Stomach (tissue), 9 donors: Measurements from ENCODE around the gene HDDC2. TPM values are rescaled to one million over a fixed set of nuclear protein-coding genes. Genes with fewer than 3 reads are reported as not detected.

ENCODE experiments used
- DNase-seq, 2 donors: peaks; one replicate each; pipeline versions ENCODE4 v3.0.0 to v3.0.0-alpha.2; 2013 to 2019
- H3K27ac ChIP-seq, 5 donors: fragments of 200-600 bp in 4 of 5; sonication (generic) in 4 of 5; one replicate each; pipeline ENCODE4 v1.5.1; 2013 to 2019; ENCODE audit warnings: mild to moderate bottlenecking in 1 of 5, moderate library complexity in 1 of 5
- H3K27me3 ChIP-seq, 3 donors: fragments of 200-600 bp; sonication (generic); one replicate each; pipeline ENCODE4 v1.5.1; 2017 to 2019; ENCODE audit warnings: mixed run types in 1 of 3
- H3K36me3 ChIP-seq, 4 donors: fragments of 200-600 bp; sonication (generic); 1 replicate in 3 of 4; 2 replicates in 1 of 4; pipeline ENCODE4 v1.5.1; 2016 to 2019
- H3K4me1 ChIP-seq, 4 donors: fragments of 200-600 bp; sonication (generic); one replicate each; pipeline ENCODE4 v1.5.1; 2016 to 2019
- H3K4me3 ChIP-seq, 4 donors: fragments of 200-600 bp; sonication (generic) in 3 of 4; one replicate each; pipeline ENCODE4 v1.5.1; 2016 to 2019; ENCODE audit warnings: mild to moderate bottlenecking in 1 of 4
- H3K9me3 ChIP-seq, 4 donors: fragments of 200-600 bp; sonication (generic); one replicate each; pipeline ENCODE4 v1.5.1; 2016 to 2019
- EP300 ChIP-seq: sonication (generic); formaldehyde crosslinking; IDR thresholded peaks from one replicate; pipeline ENCODE4 v1.6.1; 2017; ENCODE audit warnings: antibody characterized with exemption
- POLR2A ChIP-seq, 4 donors: fragments of 450-650 bp; IDR thresholded peaks; one replicate each; pipeline ENCODE4 v1.6.1; 2016; ENCODE audit warnings: antibody characterized with exemption in 4 of 4, control low read depth in 2 of 4, mild to moderate bottlenecking in 1 of 4, moderate library complexity in 1 of 4
- POLR2AphosphoS5 ChIP-seq, 3 donors: sonication (generic); formaldehyde crosslinking; IDR thresholded peaks; one replicate each; pipeline ENCODE4 v1.6.1; 2016; ENCODE audit warnings: antibody characterized with exemption in 3 of 3
- WGBS, 5 donors: extraction: QIAGEN DNeasy Blood & Tissue Kit in 3 of 5; methylation state at CpG; one replicate each; pipeline versions ENCODE4 v1.1.5 to v1.1.7; 2013 to 2018; 5-methylcytosine and 5-hydroxymethylcytosine counted together
- intact Hi-C: fragments of 100-400 bp; cut with DNase I; formaldehyde crosslinking; loops from one replicate; pipeline ENCODE4 v1.15.1; 2023; ENCODE audit warnings: low total_unique reads
- polyA plus RNA-seq, 3 donors: library from polyadenylated mRNA; stranded (reverse); fragments of 200-250 nt; gene quantifications; one replicate each; pipeline ENCODE4 v1.2.3, GENCODE V29; 2013
- total RNA-seq, 5 donors: library from RNA; depleted of rRNA; stranded (reverse); fragments of >200 nt; gene quantifications; one replicate each; pipeline versions ENCODE4 v1.1.0 to v1.2.3, GENCODE V29; 2014 to 2016
- TF ChIP-seq, protein P1 (sequence below), 7 experiments: fragments of 450-650 bp in 4 of 7; fragments of 200-600 bp in 3 of 7; sonication (generic) in 3 of 7; IDR thresholded peaks; one replicate each; pipeline ENCODE4 v1.5.1; 2016 to 2019; ENCODE audit warnings: antibody characterized with exemption in 7 of 7, control low read depth in 2 of 7, mild to moderate bottlenecking in 1 of 7
- donor health status: healthy with polysubstance abuse.
- donor health status: Bipolar disorder and iron deficiency.
- donor health status: healthy.

Gene HDDC2
- total and polyA plus RNA-seq, 8 donors, result 7.6 to 145 (median 48.0) TPM; not detected in 1

- intact Hi-C loops, result no loop called here
- H3K9me3 ChIP-seq, result no peaks in the 10 kb centered on the region
These were observed 35.9 kb upstream of the HDDC2 start for GRCh38 chr6:125337706-125338105.

GRCh38 chr6:125332664-125333063, 30.9 kb upstream of the HDDC2 start:
- no peaks in the 10 kb centered on the region for H3K9me3 ChIP-seq
- intact Hi-C loops, result no loop called here
- no peak for TF ChIP-seq EP300
- TF ChIP-seq POLR2A (IDR thresholded peaks at IDR 0.05), result no peak
- TF ChIP-seq, protein P1, sequence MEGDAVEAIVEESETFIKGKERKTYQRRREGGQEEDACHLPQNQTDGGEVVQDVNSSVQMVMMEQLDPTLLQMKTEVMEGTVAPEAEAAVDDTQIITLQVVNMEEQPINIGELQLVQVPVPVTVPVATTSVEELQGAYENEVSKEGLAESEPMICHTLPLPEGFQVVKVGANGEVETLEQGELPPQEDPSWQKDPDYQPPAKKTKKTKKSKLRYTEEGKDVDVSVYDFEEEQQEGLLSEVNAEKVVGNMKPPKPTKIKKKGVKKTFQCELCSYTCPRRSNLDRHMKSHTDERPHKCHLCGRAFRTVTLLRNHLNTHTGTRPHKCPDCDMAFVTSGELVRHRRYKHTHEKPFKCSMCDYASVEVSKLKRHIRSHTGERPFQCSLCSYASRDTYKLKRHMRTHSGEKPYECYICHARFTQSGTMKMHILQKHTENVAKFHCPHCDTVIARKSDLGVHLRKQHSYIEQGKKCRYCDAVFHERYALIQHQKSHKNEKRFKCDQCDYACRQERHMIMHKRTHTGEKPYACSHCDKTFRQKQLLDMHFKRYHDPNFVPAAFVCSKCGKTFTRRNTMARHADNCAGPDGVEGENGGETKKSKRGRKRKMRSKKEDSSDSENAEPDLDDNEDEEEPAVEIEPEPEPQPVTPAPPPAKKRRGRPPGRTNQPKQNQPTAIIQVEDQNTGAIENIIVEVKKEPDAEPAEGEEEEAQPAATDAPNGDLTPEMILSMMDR (IDR thresholded peaks at IDR 0.05), result no peak
- TF ChIP-seq POLR2AphosphoS5 (IDR thresholded peaks at IDR 0.05), result no peak
- H3K36me3 ChIP-seq, result no peaks in the 10 kb centered on the region
- 78 to 98% (median 95%) methylated on average over 1 of the region's 1 CpG for WGBS, 5 donors
- H3K27me3 ChIP-seq, result peaks cover 0 to 11% (median 4%) of the 10 kb centered on the region in 3 donors
- no peak overlapping the region for H3K27ac ChIP-seq
- DNase-seq, result no peak
- H3K4me1 ChIP-seq, result no peaks in the 10 kb centered on the region
- H3K4me3 ChIP-seq, result no peak overlapping the region

More at GRCh38 chr6:125337706-125338105, 35.9 kb upstream of the HDDC2 start:
- Histone ChIP-seq H3K27ac (no peak overlapping the region), H3K4me3 (no peak overlapping the region), H3K27me3 (peaks cover 0 to 11% (median 4%) of the 10 kb centered on the region in 3 donors), H3K36me3 (no peaks in the 10 kb centered on the region), H3K4me1 (no peaks in the 10 kb centered on the region)
- no peak for DNase-seq
- TF ChIP-seq, protein P1 (IDR thresholded peaks at IDR 0.05), result no peak
- TF ChIP-seq POLR2A (IDR thresholded peaks at IDR 0.05) (no peak), POLR2AphosphoS5 (IDR thresholded peaks at IDR 0.05) (no peak), EP300 (no peak)
- 84 to 96% (median 92%) methylated on average over 6 of the region's 6 CpGs for WGBS, 5 donors

- Histone ChIP-seq H3K27ac (no peak overlapping the region), H3K36me3 (no peaks in the 10 kb centered on the region), H3K4me3 (no peak overlapping the region), H3K27me3 (peaks cover 0 to 9% (median 0%) of the 10 kb centered on the region in 3 donors), H3K9me3 (no peaks in the 10 kb centered on the region), H3K4me1 (no peaks in the 10 kb centered on the region)
- 40 to 73% (median 54%) methylated on average over 2 of the region's 2 CpGs for WGBS, 5 donors
- no peak for TF ChIP-seq POLR2A (IDR thresholded peaks at IDR 0.05)
- no peak for TF ChIP-seq EP300
- TF ChIP-seq, protein P1 (IDR thresholded peaks at IDR 0.05), result no peak
- no peak for TF ChIP-seq POLR2AphosphoS5 (IDR thresholded peaks at IDR 0.05)
- intact Hi-C loops, result no loop called here
- no peak for DNase-seq
These were observed 23.8 kb upstream of the HDDC2 start for GRCh38 chr6:125325586-125325985.

DNA sequence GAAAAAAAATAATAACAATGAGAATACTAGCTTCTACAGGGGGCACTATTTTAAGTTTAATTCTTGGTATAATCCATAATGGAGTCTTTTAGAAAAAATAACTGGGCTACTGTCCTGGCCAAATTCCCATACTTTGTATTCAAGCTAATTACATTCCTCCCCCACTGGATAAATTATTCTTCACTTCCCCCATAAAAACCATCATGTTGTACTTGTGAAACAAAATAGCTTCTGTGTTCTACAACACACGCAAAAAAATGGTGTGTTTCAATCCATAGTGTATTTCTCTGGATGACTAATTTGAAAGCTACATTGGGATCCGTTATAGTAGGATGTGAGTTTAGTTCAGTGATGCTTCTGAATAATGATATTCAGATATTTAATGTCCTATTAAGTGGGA, 21.6 kb upstream of the HDDC2 start:
- TF ChIP-seq POLR2A (IDR thresholded peaks at IDR 0.05), result no peak
- TF ChIP-seq POLR2AphosphoS5 (IDR thresholded peaks at IDR 0.05), result no peak
- TF ChIP-seq, protein P1 (IDR thresholded peaks at IDR 0.05), result no peak
- no peak for TF ChIP-seq EP300
- no peak for DNase-seq
- intact Hi-C loops, result no loop called here
- no peak overlapping the region for H3K27ac ChIP-seq
- H3K4me3 ChIP-seq, result no peak overlapping the region
- peaks cover 0 to 9% (median 0%) of the 10 kb centered on the region in 3 donors for H3K27me3 ChIP-seq
- no peaks in the 10 kb centered on the region for H3K4me1 ChIP-seq
- 92 to 95% (median 93%) methylated on average over 2 of the region's 2 CpGs for WGBS, 5 donors
- no peaks in the 10 kb centered on the region for H3K36me3 ChIP-seq
- H3K9me3 ChIP-seq, result no peaks in the 10 kb centered on the region
